Chondrocyte (in vitro differentiated cells): ENCODE results near the gene PHF10. TPM values are rescaled to one million over a fixed set of nuclear protein-coding genes. Genes with fewer than 3 reads are reported as not detected.

Source experiments
- DNase-seq: peaks from one replicate; pipeline ENCODE4 v3.0.0; 2021; ENCODE audit warnings: mixed read lengths, low spot score
- H3K27ac Mint-ChIP-seq: one replicate; pipeline ENCODE4 v1.8.0; 2021; ENCODE audit warnings: mild to moderate bottlenecking, moderate library complexity, mixed read lengths; ENCODE audit not compliant: unreplicated experiment
- H3K27me3 Mint-ChIP-seq: 2 replicates; pipeline ENCODE4 v1.8.0; 2021; ENCODE audit warnings: low read depth, mixed read lengths
- H3K36me3 Mint-ChIP-seq: 2 replicates; pipeline ENCODE4 v1.8.0; 2021; ENCODE audit warnings: low read depth, mixed read lengths
- H3K4me1 Mint-ChIP-seq: 2 replicates; pipeline ENCODE4 v1.8.0; 2021; ENCODE audit warnings: low read depth, mild to moderate bottlenecking, mixed read lengths
- H3K4me3 Mint-ChIP-seq: one replicate; pipeline ENCODE4 v1.8.0; 2021; ENCODE audit warnings: mild to moderate bottlenecking, moderate library complexity, mixed read lengths; ENCODE audit not compliant: unreplicated experiment
- H3K9me3 Mint-ChIP-seq: 2 replicates; pipeline ENCODE4 v1.8.0; 2021; ENCODE audit warnings: low read depth, mixed read lengths
- CTCF ChIP-seq: fragments of 200-600 bp; sonication (generic); IDR thresholded peaks from 2 replicates; pipeline ENCODE4 v1.5.0; 2021; ENCODE audit warnings: antibody characterized with exemption, mild to moderate bottlenecking, moderate library complexity
- total RNA-seq: library from RNA; stranded (reverse); gene quantifications from 3 replicates; pipeline ENCODE4 v1.2.1, GENCODE V29; 2021

Gene PHF10
- total RNA-seq, 1 donor from 2014 or later = 53.2 TPM

GRCh38 chr6:169669147-169669546, 55.2 kb downstream of the PHF10 start:
- Mint-ChIP-seq H3K36me3 (peaks cover 21% of the 10 kb centered on the region), H3K9me3 (no peaks in the 10 kb centered on the region), H3K4me1 (peaks cover 4% of the 10 kb centered on the region), H3K4me3 (no peak overlapping the region), H3K27ac (no peak overlapping the region), H3K27me3 (no peaks in the 10 kb centered on the region)
- no peak for DNase-seq
- TF ChIP-seq CTCF = no peak

- DNase-seq = no peak
- Mint-ChIP-seq H3K27ac (no peak overlapping the region), H3K4me3 (no peak overlapping the region), H3K36me3 (peaks cover 27% of the 10 kb centered on the region), H3K27me3 (no peaks in the 10 kb centered on the region), H3K4me1 (peaks cover 5% of the 10 kb centered on the region), H3K9me3 (no peaks in the 10 kb centered on the region)
- no peak for TF ChIP-seq CTCF
Observed at GRCh38 chr6:169668203-169668847, 56.0 kb downstream of the PHF10 start.

GRCh38 chr6:169667716-169668115, 56.6 kb downstream of the PHF10 start:
- Mint-ChIP-seq H3K4me3 (no peak overlapping the region), H3K36me3 (peaks cover 29% of the 10 kb centered on the region), H3K27ac (no peak overlapping the region), H3K9me3 (no peaks in the 10 kb centered on the region), H3K27me3 (no peaks in the 10 kb centered on the region), H3K4me1 (peaks cover 7% of the 10 kb centered on the region)
- no peak for DNase-seq
- no peak for TF ChIP-seq CTCF

- H3K36me3 Mint-ChIP-seq = peaks cover 28% of the 10 kb centered on the region
- DNase-seq = no peak
- no peaks in the 10 kb centered on the region for H3K27me3 Mint-ChIP-seq
- H3K4me1 Mint-ChIP-seq = peaks cover 7% of the 10 kb centered on the region
- no peak overlapping the region for H3K4me3 Mint-ChIP-seq
- H3K9me3 Mint-ChIP-seq = no peaks in the 10 kb centered on the region
- TF ChIP-seq CTCF = no peak
- no peak overlapping the region for H3K27ac Mint-ChIP-seq
Observed at GRCh38 chr6:169666441-169666840, 57.9 kb downstream of the PHF10 start.

- H3K27me3 Mint-ChIP-seq = no peaks in the 10 kb centered on the region
- no peaks in the 10 kb centered on the region for H3K9me3 Mint-ChIP-seq
- DNase-seq = no peak
- TF ChIP-seq CTCF = no peak
- no peak overlapping the region for H3K4me3 Mint-ChIP-seq
- H3K27ac Mint-ChIP-seq = no peak overlapping the region
- H3K4me1 Mint-ChIP-seq = peaks cover 7% of the 10 kb centered on the region
- peaks cover 28% of the 10 kb centered on the region for H3K36me3 Mint-ChIP-seq
Observed at GRCh38 chr6:169665289-169665688, 59.0 kb downstream of the PHF10 start.
